Duodenal mucosa (tissue), 2 donors: ENCODE measurements around the gene EVA1A.
"Not testable (repeated sequence)": the region's sequence is repeated elsewhere in the genome, so short reads cannot be mapped to it uniquely, and the experiment has no call there.

Experiments
- H3K27ac ChIP-seq: one replicate; pipeline ENCODE4 v1.7.0; 2013; ENCODE audit warnings: low read depth, low read length
- H3K27me3 ChIP-seq, 2 donors: one replicate each; pipeline ENCODE4 v1.7.0; 2013; ENCODE audit warnings: low read length in 2 of 2, control low read depth in 1 of 2; ENCODE audit not compliant: insufficient read depth in 2 of 2, control insufficient read depth in 1 of 2
- H3K36me3 ChIP-seq, 2 donors: one replicate each; pipeline ENCODE4 v1.7.0; 2013; ENCODE audit warnings: low read length in 2 of 2, control low read depth in 1 of 2; ENCODE audit not compliant: insufficient read depth in 2 of 2, control insufficient read depth in 1 of 2
- H3K4me1 ChIP-seq, 2 donors: one replicate each; pipeline ENCODE4 v1.7.0; 2013; ENCODE audit warnings: low read length in 2 of 2, control low read depth in 1 of 2; ENCODE audit not compliant: insufficient read depth in 2 of 2, control insufficient read depth in 1 of 2
- H3K4me3 ChIP-seq, 2 donors: one replicate each; pipeline ENCODE4 v1.7.0; 2013; ENCODE audit warnings: low read length in 2 of 2, low read depth in 1 of 2
- H3K9ac ChIP-seq, 2 donors: one replicate each; pipeline ENCODE4 v1.7.0; 2013; ENCODE audit warnings: low read length in 2 of 2, low read depth in 1 of 2
- H3K9me3 ChIP-seq, 2 donors: one replicate each; pipeline ENCODE4 v1.7.0; 2013; ENCODE audit warnings: low read length in 2 of 2, control low read depth in 1 of 2; ENCODE audit not compliant: control insufficient read depth in 1 of 2

The EVA1A gene

DNA sequence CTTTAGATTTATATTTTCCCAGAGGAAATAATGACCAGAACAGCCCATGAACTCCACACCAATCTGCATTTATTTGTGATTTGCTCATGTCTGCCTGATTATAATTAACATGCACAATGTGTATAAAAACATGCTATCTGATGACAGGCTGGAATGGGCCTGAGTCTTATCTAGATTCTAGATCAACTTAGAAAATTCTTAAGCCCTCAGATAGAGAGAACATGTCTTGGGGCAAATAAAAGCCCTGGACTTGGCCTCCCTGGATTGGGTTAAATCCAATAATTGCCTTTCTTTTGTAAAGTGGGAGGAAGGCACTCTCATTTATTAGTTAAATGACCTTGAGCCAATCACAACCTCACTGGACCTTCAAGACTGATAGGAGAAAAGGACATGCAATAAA, 61.8 kb downstream of the EVA1A start:
- H3K27ac ChIP-seq: no peak overlapping the region
- no peak overlapping the region for H3K4me3 ChIP-seq
- H3K9ac ChIP-seq: no peak overlapping the region
- H3K36me3 ChIP-seq: no peaks in the 10 kb centered on the region
- no peaks in the 10 kb centered on the region for H3K9me3 ChIP-seq
- H3K27me3 ChIP-seq: no peaks in the 10 kb centered on the region
- no peaks in the 10 kb centered on the region for H3K4me1 ChIP-seq

DNA sequence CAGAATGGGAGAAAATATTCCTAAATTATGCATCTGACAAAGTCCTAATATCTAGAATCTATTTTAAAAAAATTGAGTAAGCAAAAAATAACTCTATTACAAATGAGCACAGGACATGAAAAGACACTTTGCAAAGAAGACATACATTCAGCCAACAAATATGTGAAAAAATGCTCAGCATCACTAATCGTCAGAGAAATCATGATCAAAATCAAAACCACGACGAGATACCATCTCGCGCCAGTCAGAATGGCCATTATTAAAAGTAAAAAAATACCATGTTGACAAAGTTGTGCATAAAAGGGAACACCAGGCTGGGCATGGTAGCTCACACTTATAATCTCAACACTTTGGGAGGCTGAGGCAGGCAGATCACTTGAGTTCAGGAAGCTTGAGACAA, 63.5 kb downstream of the EVA1A start:
- no peak overlapping the region for H3K27ac ChIP-seq

DNA sequence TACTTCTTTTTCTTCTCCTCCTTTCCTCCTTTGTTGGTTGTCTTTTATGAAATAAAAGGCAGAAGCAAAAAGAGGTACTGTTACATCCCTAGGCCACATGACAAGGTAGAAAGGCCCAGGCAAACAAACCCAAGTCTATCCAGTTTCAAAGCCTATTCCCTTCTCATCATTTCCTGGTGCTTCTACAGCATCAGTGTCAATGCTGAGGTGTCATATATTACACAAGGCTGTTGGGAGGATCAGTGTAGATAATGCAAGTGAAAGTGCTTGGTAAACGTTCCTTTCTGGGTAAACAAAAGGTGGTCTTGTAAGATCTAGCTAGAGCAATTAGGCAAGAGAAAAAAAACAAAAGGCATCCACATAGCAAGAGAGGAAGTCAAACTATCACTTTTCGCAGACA, 64.9 kb downstream of the EVA1A start:
- Histone ChIP-seq H3K27me3 (no peaks in the 10 kb centered on the region), H3K4me1 (no peaks in the 10 kb centered on the region), H3K9ac (no peak overlapping the region), H3K4me3 (no peak overlapping the region), H3K36me3 (no peaks in the 10 kb centered on the region), H3K9me3 (no peaks in the 10 kb centered on the region), H3K27ac (no peak overlapping the region)

More for the DNA sequence above, 63.5 kb downstream of the EVA1A start:
- Histone ChIP-seq H3K36me3 (no peaks in the 10 kb centered on the region), H3K27me3 (no peaks in the 10 kb centered on the region), H3K9ac (no peak overlapping the region), H3K4me1 (no peaks in the 10 kb centered on the region), H3K9me3 (no peaks in the 10 kb centered on the region), H3K4me3 (no peak overlapping the region)

DNA sequence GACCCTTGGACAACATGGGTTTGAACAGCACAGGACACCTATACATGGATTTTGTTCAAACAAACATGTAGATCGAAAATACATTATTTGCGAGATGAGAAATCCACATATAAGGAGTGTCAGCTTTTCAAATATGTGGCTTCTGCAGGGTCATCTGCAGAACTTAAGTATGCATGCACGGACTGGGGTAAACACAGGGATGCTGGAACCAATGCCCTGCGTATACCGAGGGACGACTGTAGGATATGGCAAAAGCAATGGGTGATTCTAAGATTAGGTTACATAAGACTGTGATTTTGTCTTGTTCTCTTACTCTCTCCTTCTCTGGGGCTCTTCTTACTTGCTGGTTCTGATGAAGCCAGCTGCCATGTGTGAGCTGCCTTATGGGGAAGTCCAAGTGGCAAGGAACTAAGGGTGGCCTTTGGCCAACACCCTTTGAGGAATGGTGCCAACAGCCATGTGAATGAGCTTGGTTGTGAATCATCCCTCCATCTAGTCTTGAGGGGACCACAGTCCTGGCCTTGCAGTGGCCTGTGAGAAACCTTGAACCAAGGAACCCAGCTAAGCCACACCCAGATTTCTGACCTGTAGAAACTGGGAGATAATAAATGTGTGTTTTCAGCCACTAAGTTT, 66.5 kb downstream of the EVA1A start:
- no peak overlapping the region for H3K4me3 ChIP-seq
- H3K9ac ChIP-seq: no peak overlapping the region
- no peaks in the 10 kb centered on the region for H3K9me3 ChIP-seq
- no peaks in the 10 kb centered on the region for H3K27me3 ChIP-seq
- H3K36me3 ChIP-seq: no peaks in the 10 kb centered on the region
- no peak overlapping the region for H3K27ac ChIP-seq
- no peaks in the 10 kb centered on the region for H3K4me1 ChIP-seq

DNA sequence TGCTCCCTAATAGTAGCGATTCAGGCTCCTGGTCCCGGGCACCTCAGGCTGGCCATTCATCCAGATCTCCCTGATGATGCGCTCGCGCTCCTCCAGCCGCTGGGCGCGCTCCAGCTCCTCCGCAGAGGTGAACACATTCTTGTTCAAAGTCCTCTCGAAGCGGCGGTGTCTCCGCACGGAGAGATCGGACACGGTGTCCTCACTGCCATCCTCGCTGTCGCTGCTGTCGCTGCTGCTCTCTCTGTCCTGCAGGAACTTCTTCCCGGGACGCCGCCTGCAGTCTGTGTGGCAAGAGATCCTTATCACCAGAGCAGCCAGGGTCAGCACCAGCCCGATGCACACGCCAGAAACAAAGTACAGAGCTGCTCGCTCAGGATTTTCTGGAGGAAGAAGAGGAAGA, 67.5 kb downstream of the EVA1A start:
- Histone ChIP-seq H3K4me3 (no peak overlapping the region), H3K4me1 (no peaks in the 10 kb centered on the region), H3K27me3 (no peaks in the 10 kb centered on the region)

DNA sequence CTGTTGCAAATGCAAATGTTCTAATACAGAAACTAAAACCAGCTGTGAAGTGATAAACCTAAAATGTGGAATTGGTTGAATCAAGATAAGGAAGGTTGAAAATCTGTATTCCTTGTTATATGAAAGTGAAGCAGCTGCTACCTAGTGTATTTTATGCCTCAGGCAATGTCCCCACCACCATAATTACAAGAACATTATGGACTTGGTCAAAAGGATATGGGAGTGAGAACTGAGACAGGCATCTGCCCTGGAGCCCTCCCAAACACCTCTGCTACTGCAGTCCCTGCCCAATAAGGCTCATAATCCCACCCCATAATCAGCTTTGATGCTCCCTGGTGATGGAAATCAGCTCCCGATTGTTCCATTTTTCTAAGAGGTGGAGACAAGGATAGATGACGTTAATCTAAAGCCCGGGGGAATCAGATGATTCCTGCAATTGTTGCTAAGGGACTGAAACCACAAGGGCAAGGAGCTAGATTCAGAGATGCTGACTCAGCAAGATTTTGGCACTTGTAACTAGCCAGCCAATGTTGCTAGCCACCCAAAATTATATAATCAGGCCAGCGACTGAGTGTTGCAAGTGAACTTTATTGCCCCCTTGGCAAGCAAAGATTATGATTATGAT, 69.5 kb downstream of the EVA1A start:
- H3K9ac ChIP-seq: no peak overlapping the region
- no peaks in the 10 kb centered on the region for H3K4me1 ChIP-seq
- H3K27ac ChIP-seq: no peak overlapping the region
- no peaks in the 10 kb centered on the region for H3K36me3 ChIP-seq
- no peaks in the 10 kb centered on the region for H3K9me3 ChIP-seq
- no peak overlapping the region for H3K4me3 ChIP-seq
- no peaks in the 10 kb centered on the region for H3K27me3 ChIP-seq

More for the DNA sequence above, 67.5 kb downstream of the EVA1A start:
- Histone ChIP-seq H3K9me3 (no peaks in the 10 kb centered on the region), H3K9ac (no peak overlapping the region), H3K27ac (no peak overlapping the region), H3K36me3 (no peaks in the 10 kb centered on the region)

DNA sequence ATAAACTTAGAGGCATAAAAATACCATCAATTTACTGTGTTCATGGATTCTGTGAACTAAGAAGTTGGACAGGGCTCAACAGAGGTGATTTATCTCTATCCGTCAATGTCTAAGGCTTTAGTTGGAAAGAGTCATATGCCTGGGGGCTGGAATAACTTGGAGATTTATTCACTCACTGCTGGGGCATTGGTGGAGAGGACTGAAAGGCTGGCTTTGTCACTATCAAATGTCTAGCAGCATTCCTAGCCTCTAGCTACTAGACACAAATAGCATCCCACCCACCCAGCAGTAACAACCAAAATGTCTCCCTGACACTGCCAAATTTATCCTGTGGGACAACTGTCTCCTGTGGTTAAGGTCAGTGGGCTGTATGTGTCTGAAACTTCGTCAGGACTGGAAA, 71.0 kb downstream of the EVA1A start:
- Histone ChIP-seq H3K9ac (no peak overlapping the region), H3K36me3 (no peaks in the 10 kb centered on the region), H3K27ac (no peak overlapping the region), H3K4me3 (no peak overlapping the region), H3K9me3 (no peaks in the 10 kb centered on the region), H3K27me3 (no peaks in the 10 kb centered on the region), H3K4me1 (no peaks in the 10 kb centered on the region)

DNA sequence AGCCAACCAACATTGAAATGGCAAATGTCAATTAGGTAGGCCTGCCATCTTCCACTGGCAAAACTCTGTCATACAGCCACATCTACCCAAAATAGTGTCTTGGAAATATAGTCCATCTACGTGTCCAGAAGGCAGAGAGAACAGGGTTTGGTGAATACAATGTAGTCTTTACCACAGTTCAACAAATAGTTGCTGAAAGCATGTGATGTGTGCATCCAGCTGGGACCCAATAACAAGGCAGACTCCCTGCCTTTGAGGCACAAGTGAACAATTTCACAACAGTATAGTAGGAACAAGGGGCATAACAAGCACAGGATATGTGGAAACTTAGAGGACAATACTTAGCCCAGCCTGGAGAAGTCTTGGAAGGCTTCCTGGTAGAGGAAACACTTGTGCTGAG, 72.6 kb downstream of the EVA1A start:
- no peak overlapping the region for H3K9ac ChIP-seq
- no peak overlapping the region for H3K27ac ChIP-seq
- no peaks in the 10 kb centered on the region for H3K27me3 ChIP-seq
- no peaks in the 10 kb centered on the region for H3K4me1 ChIP-seq
- no peak overlapping the region for H3K4me3 ChIP-seq
- no peaks in the 10 kb centered on the region for H3K36me3 ChIP-seq
- no peaks in the 10 kb centered on the region for H3K9me3 ChIP-seq

DNA sequence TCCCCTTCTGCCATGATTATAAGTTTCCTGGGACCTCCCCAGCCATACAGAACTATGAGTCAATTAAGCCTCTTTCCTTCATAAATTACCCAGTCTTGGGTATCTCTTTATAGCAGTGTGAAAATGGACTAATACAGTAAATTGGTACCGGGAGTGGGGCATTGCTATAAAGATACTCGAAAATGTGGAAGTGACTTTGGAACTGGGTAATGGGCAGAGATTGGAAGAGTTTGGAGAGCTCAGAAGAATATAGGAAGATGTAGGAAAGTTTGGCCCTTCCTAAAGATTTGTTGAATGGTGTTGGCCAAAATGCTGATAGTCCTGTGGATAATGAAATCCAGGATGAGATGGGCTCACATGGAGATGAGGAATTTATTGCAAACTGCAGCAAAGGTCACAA, 74.0 kb downstream of the EVA1A start:
- not testable (repeated sequence) for H3K27me3 ChIP-seq, H3K4me1 ChIP-seq, H3K27ac ChIP-seq, H3K36me3 ChIP-seq, H3K9me3 ChIP-seq, H3K4me3 ChIP-seq, H3K9ac ChIP-seq

DNA sequence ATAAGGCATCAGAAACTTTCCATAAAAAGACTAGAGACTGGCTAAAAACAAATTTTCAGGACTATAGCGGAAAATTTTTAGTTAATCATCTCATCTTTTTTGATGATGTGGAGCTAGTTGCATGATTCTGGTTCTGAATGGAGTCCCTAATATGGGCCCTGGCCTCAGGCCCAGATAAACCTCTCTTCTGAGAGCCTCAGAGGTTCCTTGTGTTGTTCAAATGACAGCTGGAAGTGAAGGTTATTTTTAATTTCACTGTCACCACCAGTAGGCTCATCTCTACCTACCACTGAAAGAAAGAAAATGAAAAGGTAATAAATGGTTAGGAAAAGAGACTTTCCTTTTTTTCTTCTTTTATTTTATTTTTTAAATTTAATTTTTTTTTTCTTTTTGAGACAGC, 75.9 kb downstream of the EVA1A start:
- no peaks in the 10 kb centered on the region for H3K27me3 ChIP-seq
- H3K36me3 ChIP-seq: no peaks in the 10 kb centered on the region
- H3K27ac ChIP-seq: no peak overlapping the region
- H3K4me3 ChIP-seq: no peak overlapping the region
- no peak overlapping the region for H3K9ac ChIP-seq
- no peaks in the 10 kb centered on the region for H3K4me1 ChIP-seq
- H3K9me3 ChIP-seq: no peaks in the 10 kb centered on the region
